8988T (cell line): ENCODE measurements around the gene TBC1D20.
"Not testable (repeated sequence)": the region's sequence is repeated elsewhere in the genome, so short reads cannot be mapped to it uniquely, and the experiment has no call there.

Experiments
- DNase-seq: peaks from one replicate; pipeline ENCODE4 v3.0.0; 2011

The TBC1D20 gene

GRCh38 chr20:400128-400453, 62.2 kb downstream of the TBC1D20 start:
- DNase-seq = no peak

DNA sequence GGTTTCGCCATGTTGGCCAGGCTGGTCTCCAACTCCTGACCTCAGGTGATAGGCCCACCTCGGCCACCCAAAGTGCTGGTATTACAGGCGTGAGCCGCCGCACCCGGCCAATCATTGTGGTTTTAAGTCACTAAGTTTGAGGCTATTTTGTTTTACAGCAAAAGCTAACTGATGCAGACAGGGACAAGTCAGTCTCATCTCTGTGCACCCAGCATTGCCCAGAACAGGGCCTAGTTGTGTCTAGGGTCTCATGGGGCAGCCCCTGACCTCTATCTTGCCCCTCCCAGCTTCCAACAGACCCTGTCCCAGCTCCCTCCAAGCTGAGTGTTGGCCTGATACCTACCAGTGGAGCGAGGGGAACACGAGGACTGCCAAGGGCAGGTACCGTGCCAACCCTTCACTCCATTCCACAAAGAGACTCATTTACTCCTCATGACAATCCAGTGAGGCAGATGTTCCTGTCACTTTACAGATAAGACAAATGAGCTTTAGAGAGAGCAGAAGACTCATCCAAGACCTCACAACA, 63.1 kb downstream of the TBC1D20 start:
- DNase-seq = no peak

- DNase-seq = no peak
Measured at GRCh38 chr20:397432-398237, 64.7 kb downstream of the TBC1D20 start.

DNA sequence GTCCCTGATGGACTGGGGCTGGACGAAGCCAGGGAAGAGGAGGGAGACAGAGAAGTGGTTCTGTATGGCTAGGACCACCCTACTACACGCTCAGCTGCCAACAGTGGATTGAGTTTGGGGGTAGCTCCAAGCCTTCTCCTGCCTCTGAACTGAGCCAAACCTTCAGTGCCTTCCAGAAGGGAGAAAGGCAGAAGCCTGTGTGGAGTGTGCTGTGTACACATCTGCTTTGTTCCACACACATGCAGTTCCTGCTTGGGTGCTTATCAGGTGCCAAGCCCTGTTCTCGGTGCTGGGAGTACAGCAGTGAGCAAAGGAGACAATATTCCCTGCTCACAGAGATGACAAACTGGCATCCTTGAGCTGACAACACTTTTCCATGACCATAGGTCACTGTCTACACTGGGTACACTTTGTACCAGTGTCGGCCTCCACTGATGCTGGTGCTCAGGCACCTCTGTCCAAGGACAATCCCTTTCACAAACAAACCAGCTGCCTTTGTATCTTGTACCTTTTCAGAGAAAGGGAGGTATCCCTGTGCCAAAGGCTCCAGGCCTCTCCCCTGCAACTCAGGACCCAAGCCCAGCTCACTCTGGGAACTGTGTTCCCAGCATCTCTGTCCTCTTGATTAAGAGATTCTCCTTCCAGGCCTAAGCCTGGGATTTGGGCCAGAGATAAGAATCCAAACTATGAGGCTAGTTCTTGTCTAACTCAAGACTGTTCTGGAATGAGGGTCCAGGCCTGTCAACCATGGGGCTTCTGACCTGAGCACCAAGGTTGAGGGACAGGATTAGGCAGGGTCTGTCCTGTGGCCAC, 65.5 kb downstream of the TBC1D20 start:
- DNase-seq = no peak

DNA sequence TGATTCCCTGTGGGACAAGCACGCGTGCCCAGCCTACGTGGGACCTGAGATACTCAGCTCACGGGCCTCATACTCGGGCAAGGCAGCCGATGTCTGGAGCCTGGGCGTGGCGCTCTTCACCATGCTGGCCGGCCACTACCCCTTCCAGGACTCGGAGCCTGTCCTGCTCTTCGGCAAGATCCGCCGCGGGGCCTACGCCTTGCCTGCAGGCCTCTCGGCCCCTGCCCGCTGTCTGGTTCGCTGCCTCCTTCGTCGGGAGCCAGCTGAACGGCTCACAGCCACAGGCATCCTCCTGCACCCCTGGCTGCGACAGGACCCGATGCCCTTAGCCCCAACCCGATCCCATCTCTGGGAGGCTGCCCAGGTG, 66.1 kb downstream of the TBC1D20 start:
- DNase-seq = no peak

GRCh38 chr20:393296-393695, 69.0 kb downstream of the TBC1D20 start:
- not testable (repeated sequence) for DNase-seq

DNA sequence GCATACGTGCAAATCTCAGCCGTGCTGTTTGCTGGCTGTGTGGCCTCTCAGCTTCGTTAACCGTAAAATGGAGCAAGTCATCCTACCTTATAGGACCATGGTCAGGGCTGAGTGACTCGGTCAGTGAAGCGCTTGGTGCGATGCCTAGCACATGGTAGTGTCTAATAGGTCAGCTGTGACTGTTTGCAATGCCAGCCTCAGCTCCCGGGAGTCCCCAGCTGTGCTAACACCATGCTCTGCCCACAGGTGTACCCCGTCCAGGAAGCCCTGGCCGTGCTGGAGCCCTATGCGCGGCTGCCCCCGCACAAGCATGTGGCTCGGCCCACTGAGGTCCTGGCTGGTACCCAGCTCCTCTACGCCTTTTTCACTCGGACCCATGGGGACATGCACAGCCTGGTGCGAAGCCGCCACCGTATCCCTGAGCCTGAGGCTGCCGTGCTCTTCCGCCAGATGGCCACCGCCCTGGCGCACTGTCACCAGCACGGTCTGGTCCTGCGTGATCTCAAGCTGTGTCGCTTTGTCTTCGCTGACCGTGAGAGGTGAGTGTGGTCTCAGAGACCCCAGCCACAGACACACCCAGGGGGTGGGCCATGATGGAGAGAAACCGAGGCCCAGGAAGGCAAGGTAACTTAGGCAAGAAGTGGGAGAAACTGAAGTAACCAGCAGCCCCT, 71.2 kb downstream of the TBC1D20 start:
- DNase-seq = no peak

DNA sequence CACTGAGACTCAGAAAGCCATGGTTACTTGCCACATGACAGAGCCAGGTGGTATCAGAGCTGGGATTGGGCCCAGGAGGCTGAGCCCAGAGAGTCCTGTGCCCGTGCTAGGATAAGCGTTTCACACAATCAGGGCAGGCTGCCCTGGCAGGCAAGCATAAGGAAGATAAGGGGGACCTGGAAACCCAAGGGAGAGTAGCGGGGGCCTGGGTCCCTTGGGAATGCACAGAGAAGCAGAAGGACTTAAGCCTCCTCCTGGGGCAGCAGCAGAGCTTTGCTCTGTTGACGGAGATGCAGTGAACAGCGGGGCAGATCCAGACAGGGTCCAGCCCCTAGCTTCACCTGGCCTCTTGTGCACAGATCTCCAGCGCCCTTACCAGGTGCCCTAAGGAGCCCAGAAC, 73.1 kb downstream of the TBC1D20 start:
- no peak for DNase-seq

DNA sequence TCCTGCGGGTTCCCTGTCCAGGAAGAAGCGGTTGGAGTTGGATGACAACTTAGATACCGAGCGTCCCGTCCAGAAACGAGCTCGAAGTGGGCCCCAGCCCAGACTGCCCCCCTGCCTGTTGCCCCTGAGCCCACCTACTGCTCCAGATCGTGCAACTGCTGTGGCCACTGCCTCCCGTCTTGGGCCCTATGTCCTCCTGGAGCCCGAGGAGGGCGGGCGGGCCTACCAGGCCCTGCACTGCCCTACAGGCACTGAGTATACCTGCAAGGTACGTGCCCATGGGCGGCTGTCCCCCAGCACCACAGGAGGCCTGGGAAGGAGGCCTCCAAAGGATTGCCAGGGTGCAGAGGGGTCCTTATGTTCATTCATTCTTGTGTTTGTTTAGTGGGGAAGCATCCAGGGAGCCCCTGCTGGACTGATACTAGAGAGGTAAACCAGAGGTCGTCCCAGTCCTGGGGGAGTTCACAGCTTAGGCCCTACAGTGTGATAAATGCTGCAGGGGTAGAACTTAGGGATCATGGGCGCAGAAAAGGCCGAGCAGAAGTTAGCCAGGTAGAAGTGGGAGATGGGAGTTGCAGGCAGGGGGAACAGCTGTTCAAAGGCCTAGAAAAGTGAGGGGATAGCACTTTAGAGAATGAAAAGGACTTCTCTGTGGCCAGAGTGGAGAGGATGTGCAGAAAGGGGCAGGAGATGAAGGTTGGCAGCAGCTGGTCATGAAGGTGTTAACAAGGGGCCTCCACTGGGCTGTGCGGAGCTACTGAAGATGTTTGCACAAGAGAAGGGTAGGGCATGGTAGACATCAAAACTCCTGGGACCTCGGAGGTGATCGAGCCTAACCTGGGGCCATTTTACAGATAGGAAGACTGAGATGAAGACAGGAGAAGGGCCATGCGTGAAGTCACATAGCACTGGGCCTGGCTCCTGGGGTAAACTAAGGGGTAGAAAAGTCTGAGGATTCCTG, 74.0 kb downstream of the TBC1D20 start:
- DNase-seq = no peak

DNA sequence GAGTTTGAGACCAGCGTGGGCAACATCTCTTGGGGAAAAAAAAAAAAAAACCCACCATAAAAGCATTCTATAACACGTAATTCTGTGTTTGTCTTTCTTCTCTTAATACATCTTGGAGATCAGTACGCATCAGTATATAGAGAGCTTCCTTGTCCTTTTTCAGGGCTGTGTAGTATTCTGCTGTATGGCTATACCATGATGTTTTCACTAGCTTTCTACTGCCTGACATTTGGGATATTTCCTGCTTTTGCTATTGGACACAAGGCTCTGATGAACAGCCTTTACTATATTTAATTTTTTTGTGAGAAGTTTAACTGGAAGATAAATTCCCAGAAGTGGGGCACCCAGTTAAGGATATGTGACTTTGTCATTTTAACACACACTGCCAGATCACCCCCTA, 74.8 kb downstream of the TBC1D20 start:
- DNase-seq = no peak

- DNase-seq = not testable (repeated sequence)
Measured at GRCh38 chr20:386634-387033, 75.7 kb downstream of the TBC1D20 start.
